ENCODE results near the gene CSRP3. TPM values are rescaled to one million over a fixed set of nuclear protein-coding genes. Genes with fewer than 3 reads are reported as not detected.

The CSRP3 gene
- total and polyA plus RNA-seq, 2 experiments from 2014 or later = not detected

DNA sequence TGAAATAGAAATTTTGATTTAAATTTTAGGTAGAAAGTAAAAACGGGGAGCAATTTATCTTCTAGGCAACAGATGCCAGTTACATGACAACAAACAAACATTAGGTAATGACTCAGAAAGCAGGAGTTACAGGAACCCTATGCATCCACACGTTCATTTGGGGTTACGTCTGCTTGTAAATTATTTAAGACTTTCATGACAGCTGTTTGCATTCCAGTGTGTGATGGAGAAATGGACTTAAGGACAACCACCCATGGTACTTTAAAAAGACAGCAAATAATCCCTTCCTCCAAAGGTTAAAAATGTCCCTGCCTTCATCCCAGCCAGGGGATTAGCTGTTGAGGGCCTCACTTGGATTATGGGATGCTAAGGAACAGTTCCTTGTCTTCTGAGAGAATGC is 27.2 kb upstream of the CSRP3 start (continued):
- TF ChIP-seq, protein P1, sequence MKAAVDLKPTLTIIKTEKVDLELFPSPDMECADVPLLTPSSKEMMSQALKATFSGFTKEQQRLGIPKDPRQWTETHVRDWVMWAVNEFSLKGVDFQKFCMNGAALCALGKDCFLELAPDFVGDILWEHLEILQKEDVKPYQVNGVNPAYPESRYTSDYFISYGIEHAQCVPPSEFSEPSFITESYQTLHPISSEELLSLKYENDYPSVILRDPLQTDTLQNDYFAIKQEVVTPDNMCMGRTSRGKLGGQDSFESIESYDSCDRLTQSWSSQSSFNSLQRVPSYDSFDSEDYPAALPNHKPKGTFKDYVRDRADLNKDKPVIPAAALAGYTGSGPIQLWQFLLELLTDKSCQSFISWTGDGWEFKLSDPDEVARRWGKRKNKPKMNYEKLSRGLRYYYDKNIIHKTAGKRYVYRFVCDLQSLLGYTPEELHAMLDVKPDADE (IDR thresholded peaks at IDR 0.05) = no peak
- TF ChIP-seq, protein P2, sequence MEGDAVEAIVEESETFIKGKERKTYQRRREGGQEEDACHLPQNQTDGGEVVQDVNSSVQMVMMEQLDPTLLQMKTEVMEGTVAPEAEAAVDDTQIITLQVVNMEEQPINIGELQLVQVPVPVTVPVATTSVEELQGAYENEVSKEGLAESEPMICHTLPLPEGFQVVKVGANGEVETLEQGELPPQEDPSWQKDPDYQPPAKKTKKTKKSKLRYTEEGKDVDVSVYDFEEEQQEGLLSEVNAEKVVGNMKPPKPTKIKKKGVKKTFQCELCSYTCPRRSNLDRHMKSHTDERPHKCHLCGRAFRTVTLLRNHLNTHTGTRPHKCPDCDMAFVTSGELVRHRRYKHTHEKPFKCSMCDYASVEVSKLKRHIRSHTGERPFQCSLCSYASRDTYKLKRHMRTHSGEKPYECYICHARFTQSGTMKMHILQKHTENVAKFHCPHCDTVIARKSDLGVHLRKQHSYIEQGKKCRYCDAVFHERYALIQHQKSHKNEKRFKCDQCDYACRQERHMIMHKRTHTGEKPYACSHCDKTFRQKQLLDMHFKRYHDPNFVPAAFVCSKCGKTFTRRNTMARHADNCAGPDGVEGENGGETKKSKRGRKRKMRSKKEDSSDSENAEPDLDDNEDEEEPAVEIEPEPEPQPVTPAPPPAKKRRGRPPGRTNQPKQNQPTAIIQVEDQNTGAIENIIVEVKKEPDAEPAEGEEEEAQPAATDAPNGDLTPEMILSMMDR (conservative IDR thresholded peaks at IDR 0.05; ENCODE audit: low read depth in 2 of 2) = no peak
- TF ChIP-seq CREB1 (CRISPR knock-in tag; IDR thresholded peaks at IDR 0.05; ENCODE audit: low read depth) (no peak), JUNB (IDR thresholded peaks at IDR 0.05; ENCODE audit: unreplicated experiment) (no peak), EZH2phosphoT487 (IDR thresholded peaks at IDR 0.05; ENCODE audit: unreplicated experiment) (no peak), ZNF331 (CRISPR knock-in tag; IDR thresholded peaks at IDR 0.05; ENCODE audit: low read depth) (no peak)

DNA sequence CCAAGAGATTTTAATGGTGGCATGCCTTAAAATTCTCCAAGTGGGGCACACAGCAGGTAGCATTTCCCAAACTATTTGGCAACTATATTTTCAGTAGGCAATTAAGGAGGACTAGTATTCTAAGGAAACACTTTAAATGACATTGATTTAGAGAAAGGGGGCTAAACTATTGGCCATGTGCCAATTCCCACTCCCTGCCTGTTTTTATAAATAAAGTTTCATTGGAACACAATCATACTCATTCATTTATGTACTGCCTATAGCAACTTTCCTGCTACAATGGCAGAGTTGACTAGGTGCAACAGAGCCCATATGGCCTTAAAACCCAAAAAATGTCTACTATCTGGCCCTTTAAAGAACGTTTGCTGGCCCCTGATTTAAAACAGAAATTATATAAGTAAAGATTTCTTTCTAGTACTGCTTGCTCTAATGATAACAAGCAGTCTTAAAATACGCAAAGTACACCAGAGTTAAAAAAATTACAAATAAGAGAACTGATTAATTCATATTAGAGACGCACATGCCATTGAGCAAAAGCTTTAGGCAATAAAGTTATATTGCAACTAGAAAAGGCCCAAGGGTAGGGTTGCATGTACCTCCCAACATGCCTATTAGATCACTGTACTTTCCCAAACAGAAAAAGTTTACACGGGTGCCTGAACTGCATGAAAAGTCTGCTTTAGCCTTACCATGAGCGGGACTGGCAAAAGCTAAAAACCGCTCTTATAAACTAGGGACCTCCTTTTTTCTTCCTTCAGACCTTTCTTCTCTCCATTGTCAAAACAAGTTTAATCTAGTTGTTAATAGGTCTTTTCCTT is 24.8 kb upstream of the CSRP3 start:
- no peaks in the 10 kb centered on the region for H3K4me1 ChIP-seq (ENCODE audit: insufficient read depth)
- no peaks in the 10 kb centered on the region for H3K79me2 ChIP-seq (replicated peaks; ENCODE audit: insufficient read depth)
- peaks cover 53% of the 10 kb centered on the region for H3K36me3 Mint-ChIP-seq (ENCODE audit: low read depth)
- ATAC-seq (no peak), DNase-seq (ENCODE audit: low spot score) (no peak)
- peaks cover under 1% of the 10 kb centered on the region; the same call in 1 of the 3 replicates for H3K4me1 Mint-ChIP-seq
- no peaks in the 10 kb centered on the region for H3F3A ChIP-seq (replicated peaks; ENCODE audit: low read depth)
- peaks cover 18% of the 10 kb centered on the region; the same call in 1 of the 2 replicates for H3K36me3 ChIP-seq (ENCODE audit: insufficient read depth)
- no peaks in the 10 kb centered on the region for H4K20me1 ChIP-seq (replicated peaks; ENCODE audit: insufficient read depth)
- no peaks in the 10 kb centered on the region for H3K9me2 ChIP-seq (ENCODE audit: insufficient read depth)
- H3K27me3 ChIP-seq (ENCODE audit: insufficient read depth) = no peaks in the 10 kb centered on the region
- no peak overlapping the region for H3K4me2 ChIP-seq
- no peak overlapping the region for H2AFZ ChIP-seq
- H3K27ac ChIP-seq (ENCODE audit: low read depth) = no peak overlapping the region
- H3K4me3 ChIP-seq = no peak overlapping the region
- H3K27ac Mint-ChIP-seq = no peak overlapping the region
- H3K27me3 Mint-ChIP-seq (ENCODE audit: insufficient read depth, low read depth, poor library complexity) = no peaks in the 10 kb centered on the region
- no peak overlapping the region for H3K4me3 Mint-ChIP-seq
- H3K9me3 Mint-ChIP-seq = no peaks in the 10 kb centered on the region
- TF ChIP-seq ZNF331 (CRISPR knock-in tag; IDR thresholded peaks at IDR 0.05; ENCODE audit: low read depth) = no peak
- TF ChIP-seq, protein P1 (IDR thresholded peaks at IDR 0.05) = no peak
- TF ChIP-seq EZH2phosphoT487 (IDR thresholded peaks at IDR 0.05; ENCODE audit: unreplicated experiment) = no peak
- TF ChIP-seq, protein P2 (conservative IDR thresholded peaks at IDR 0.05; ENCODE audit: low read depth in 2 of 2) = no peak
- no peak for TF ChIP-seq NANOG (IDR thresholded peaks at IDR 0.05; ENCODE audit: borderline replicate concordance)
- TF ChIP-seq CREB1 (CRISPR knock-in tag; IDR thresholded peaks at IDR 0.05; ENCODE audit: low read depth) = no peak
- TF ChIP-seq EZH2 (IDR thresholded peaks at IDR 0.05; ENCODE audit: low read depth, unreplicated experiment) = no peak
- no peak for TF ChIP-seq ZNF114 (CRISPR knock-in tag; IDR thresholded peaks at IDR 0.05)
- TF ChIP-seq, protein P3, sequence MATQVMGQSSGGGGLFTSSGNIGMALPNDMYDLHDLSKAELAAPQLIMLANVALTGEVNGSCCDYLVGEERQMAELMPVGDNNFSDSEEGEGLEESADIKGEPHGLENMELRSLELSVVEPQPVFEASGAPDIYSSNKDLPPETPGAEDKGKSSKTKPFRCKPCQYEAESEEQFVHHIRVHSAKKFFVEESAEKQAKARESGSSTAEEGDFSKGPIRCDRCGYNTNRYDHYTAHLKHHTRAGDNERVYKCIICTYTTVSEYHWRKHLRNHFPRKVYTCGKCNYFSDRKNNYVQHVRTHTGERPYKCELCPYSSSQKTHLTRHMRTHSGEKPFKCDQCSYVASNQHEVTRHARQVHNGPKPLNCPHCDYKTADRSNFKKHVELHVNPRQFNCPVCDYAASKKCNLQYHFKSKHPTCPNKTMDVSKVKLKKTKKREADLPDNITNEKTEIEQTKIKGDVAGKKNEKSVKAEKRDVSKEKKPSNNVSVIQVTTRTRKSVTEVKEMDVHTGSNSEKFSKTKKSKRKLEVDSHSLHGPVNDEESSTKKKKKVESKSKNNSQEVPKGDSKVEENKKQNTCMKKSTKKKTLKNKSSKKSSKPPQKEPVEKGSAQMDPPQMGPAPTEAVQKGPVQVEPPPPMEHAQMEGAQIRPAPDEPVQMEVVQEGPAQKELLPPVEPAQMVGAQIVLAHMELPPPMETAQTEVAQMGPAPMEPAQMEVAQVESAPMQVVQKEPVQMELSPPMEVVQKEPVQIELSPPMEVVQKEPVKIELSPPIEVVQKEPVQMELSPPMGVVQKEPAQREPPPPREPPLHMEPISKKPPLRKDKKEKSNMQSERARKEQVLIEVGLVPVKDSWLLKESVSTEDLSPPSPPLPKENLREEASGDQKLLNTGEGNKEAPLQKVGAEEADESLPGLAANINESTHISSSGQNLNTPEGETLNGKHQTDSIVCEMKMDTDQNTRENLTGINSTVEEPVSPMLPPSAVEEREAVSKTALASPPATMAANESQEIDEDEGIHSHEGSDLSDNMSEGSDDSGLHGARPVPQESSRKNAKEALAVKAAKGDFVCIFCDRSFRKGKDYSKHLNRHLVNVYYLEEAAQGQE (IDR thresholded peaks at IDR 0.05; ENCODE audit: unreplicated experiment) = no peak
- no peak for TF ChIP-seq POLR2AphosphoS5 (IDR thresholded peaks at IDR 0.05; ENCODE audit: low read depth)
